DND-41 (cell line): ENCODE measurements around the gene PACRG.

ENCODE experiments used
- ATAC-seq: fragments of 200-7000 bp; cut with Tn5 transposase; 3 replicates; pipeline ENCODE4 v1.9.1; 2021; ENCODE audit warnings: low read depth; ENCODE audit not compliant: insufficient read depth
- DNase-seq: peaks from one replicate; pipeline ENCODE4 v3.0.0-alpha.2; 2020
- H2AFZ ChIP-seq: 2 replicates; pipeline ENCODE4 v1.6.0; 2012; ENCODE audit warnings: low read depth, low read length
- H3K27ac ChIP-seq: 2 replicates; pipeline ENCODE4 v1.5.1; 2012; ENCODE audit warnings: low read length, inconsistent platforms
- H3K27me3 ChIP-seq: fragments of 200-600 bp; sonication (generic); 2 replicates; pipeline ENCODE4 v1.6.0; 2012; ENCODE audit warnings: low read length, mild to moderate bottlenecking, inconsistent platforms; ENCODE audit not compliant: insufficient read depth, poor library complexity
- H3K36me3 ChIP-seq: 2 replicates; pipeline ENCODE4 v1.5.1; 2012; ENCODE audit warnings: low read length, inconsistent platforms; ENCODE audit not compliant: insufficient read depth
- H3K4me1 ChIP-seq: 2 replicates; pipeline ENCODE4 v1.5.1; 2012; ENCODE audit warnings: mild to moderate bottlenecking, low read length; ENCODE audit not compliant: insufficient read depth
- H3K4me2 ChIP-seq: 2 replicates; pipeline ENCODE4 v1.6.0; 2012; ENCODE audit warnings: mild to moderate bottlenecking, moderate library complexity, low read length, inconsistent platforms; ENCODE audit not compliant: insufficient read depth
- H3K4me3 ChIP-seq, 2 experiments: fragments of 200-600 bp in 1 of 2; shearing (Covaris generic) in 1 of 2; 2 replicates each; pipeline ENCODE4 v1.5.1; 2012 to 2016; ENCODE audit warnings: inconsistent platforms in 2 of 2, low read length in 2 of 2, mild to moderate bottlenecking in 2 of 2, low read depth in 1 of 2, moderate library complexity in 1 of 2
- H3K79me2 ChIP-seq: 2 replicates; pipeline ENCODE4 v1.6.0; 2012; ENCODE audit warnings: low read length, inconsistent platforms; ENCODE audit not compliant: insufficient read depth
- H3K9ac ChIP-seq: 2 replicates; pipeline ENCODE4 v1.6.0; 2012; ENCODE audit warnings: low read depth, mild to moderate bottlenecking, inconsistent platforms, low read length, moderate library complexity
- H3K9me3 ChIP-seq: 2 replicates; pipeline ENCODE4 v1.5.1; 2012; ENCODE audit warnings: low read length, moderate library complexity, mild to moderate bottlenecking, inconsistent platforms; ENCODE audit not compliant: insufficient read depth, severe bottlenecking
- H4K20me1 ChIP-seq: 2 replicates; pipeline ENCODE4 v1.6.0; 2012; ENCODE audit warnings: low read length; ENCODE audit not compliant: insufficient read depth
- EZH2 ChIP-seq: IDR thresholded peaks from 3 replicates; pipeline ENCODE4 v1.6.1; 2012; ENCODE audit warnings: borderline replicate concordance, low read depth, mild to moderate bottlenecking, moderate library complexity, low read length, inconsistent platforms; ENCODE audit not compliant: severe bottlenecking
- TF ChIP-seq, protein P1 (sequence below): IDR thresholded peaks from 2 replicates; pipeline ENCODE4 v1.5.1; 2012; ENCODE audit warnings: borderline replicate concordance, low read length, moderate library complexity, mild to moderate bottlenecking; ENCODE audit not compliant: poor library complexity, severe bottlenecking; ENCODE audit errors: extremely low read depth

Gene PACRG

DNA sequence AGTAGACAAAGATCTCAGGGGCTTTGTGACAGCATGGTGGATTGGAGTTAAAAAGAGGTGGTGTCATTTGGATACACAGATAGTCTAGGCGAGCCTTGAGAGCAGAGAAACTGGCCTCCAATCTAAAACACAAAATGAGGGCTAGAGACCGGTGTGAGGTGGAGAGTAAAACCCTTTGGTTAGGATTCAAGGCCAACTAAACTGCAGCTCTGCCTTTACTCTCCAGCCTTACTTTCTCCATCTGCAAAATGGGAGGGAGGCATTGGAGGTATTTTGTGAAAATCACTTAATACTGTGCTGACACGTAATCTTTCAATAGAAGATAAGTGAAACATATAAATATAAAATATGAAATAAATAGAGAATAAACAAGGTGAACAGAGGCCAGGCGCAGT, 597.6 kb downstream of the PACRG start:
- Histone ChIP-seq H4K20me1 (no peaks in the 10 kb centered on the region), H3K9ac (no peak overlapping the region), H3K4me3 (no peak overlapping the region), H3K27me3 (no peaks in the 10 kb centered on the region), H3K79me2 (no peaks in the 10 kb centered on the region), H3K4me2 (no peak overlapping the region), H3K9me3 (peaks cover 5% of the 10 kb centered on the region), H3K36me3 (no peaks in the 10 kb centered on the region), H3K4me1 (no peaks in the 10 kb centered on the region), H3K27ac (no peak overlapping the region), H2AFZ (no peak overlapping the region)
- TF ChIP-seq EZH2: no peak
- TF ChIP-seq, protein P1, sequence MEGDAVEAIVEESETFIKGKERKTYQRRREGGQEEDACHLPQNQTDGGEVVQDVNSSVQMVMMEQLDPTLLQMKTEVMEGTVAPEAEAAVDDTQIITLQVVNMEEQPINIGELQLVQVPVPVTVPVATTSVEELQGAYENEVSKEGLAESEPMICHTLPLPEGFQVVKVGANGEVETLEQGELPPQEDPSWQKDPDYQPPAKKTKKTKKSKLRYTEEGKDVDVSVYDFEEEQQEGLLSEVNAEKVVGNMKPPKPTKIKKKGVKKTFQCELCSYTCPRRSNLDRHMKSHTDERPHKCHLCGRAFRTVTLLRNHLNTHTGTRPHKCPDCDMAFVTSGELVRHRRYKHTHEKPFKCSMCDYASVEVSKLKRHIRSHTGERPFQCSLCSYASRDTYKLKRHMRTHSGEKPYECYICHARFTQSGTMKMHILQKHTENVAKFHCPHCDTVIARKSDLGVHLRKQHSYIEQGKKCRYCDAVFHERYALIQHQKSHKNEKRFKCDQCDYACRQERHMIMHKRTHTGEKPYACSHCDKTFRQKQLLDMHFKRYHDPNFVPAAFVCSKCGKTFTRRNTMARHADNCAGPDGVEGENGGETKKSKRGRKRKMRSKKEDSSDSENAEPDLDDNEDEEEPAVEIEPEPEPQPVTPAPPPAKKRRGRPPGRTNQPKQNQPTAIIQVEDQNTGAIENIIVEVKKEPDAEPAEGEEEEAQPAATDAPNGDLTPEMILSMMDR: no peak
- DNase-seq (no peak), ATAC-seq (no peak)

DNA sequence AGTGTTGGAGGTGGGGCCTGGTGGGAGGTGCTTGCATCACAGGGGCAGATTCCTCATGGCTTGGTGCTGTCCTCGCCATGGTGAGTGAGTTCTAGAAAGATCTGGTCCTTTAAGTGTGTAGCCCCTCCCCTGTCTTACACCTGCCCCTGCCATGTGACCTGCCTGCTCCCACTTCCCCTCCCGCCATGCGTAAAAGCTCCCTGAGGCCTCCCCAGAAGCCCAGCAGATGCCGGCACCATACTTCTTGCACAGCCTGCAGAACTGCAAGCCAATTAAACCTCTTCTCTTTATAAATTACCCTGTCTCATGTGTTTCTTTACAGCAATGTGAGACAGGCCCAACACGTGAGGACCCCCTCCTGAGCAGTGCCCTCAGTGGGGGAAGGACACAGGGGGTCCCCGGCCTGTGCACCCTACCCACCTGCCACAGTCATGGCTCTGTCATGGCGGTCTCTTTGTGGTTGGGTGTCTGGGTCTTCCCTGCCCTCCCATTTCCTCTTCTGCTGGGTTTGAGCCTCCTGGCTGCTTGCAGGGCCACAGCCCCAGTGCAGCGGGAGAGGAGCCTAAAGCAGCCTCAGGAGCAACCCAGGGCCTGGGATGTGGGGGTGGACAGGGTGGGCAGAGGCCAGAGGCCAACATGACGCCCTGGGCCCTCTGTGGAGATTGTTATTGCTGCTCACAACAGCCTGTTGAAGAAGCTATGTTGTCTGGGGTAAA, 599.5 kb downstream of the PACRG start:
- no peak overlapping the region for H3K4me3 ChIP-seq
- ATAC-seq (no peak), DNase-seq (no peak)
- H3K4me2 ChIP-seq: no peak overlapping the region
- no peaks in the 10 kb centered on the region for H4K20me1 ChIP-seq
- no peak overlapping the region for H3K9ac ChIP-seq
- no peaks in the 10 kb centered on the region for H3K27me3 ChIP-seq
- TF ChIP-seq EZH2: no peak
- TF ChIP-seq, protein P1: no peak
- no peak overlapping the region for H3K27ac ChIP-seq
- no peak overlapping the region for H2AFZ ChIP-seq
- H3K79me2 ChIP-seq: no peaks in the 10 kb centered on the region
- H3K4me1 ChIP-seq: no peaks in the 10 kb centered on the region
- peaks cover 5% of the 10 kb centered on the region for H3K9me3 ChIP-seq
- H3K36me3 ChIP-seq: no peaks in the 10 kb centered on the region

DNA sequence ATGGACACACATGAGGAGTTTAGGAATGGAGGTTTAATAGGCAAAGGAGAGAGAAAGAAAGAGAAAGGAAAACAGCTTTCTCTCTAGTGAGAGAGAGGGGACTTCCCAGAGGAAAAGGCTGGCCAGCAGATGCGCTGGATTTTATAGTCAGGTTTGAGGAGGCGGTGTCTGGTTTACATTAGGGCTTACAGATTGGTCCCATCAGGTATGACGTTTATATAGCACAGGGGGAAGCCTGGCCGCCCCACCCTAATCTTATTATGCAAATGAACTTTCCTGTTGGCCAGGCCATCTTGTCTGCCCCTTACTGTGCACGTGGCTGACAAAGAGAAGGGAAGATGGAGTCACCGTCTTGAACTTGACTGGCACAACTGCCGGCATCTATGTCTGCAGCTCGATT, 600.1 kb downstream of the PACRG start:
- TF ChIP-seq EZH2: no peak
- TF ChIP-seq, protein P1: no peak
- no peak overlapping the region for H2AFZ ChIP-seq
- no peak overlapping the region for H3K27ac ChIP-seq
- no peaks in the 10 kb centered on the region for H4K20me1 ChIP-seq
- no peaks in the 10 kb centered on the region for H3K4me1 ChIP-seq
- H3K79me2 ChIP-seq: no peaks in the 10 kb centered on the region
- H3K27me3 ChIP-seq: no peaks in the 10 kb centered on the region
- no peak overlapping the region for H3K4me2 ChIP-seq
- DNase-seq (no peak), ATAC-seq (no peak)
- no peaks in the 10 kb centered on the region for H3K36me3 ChIP-seq
- H3K9me3 ChIP-seq: peaks cover 5% of the 10 kb centered on the region
- H3K9ac ChIP-seq: no peak overlapping the region
- no peak overlapping the region for H3K4me3 ChIP-seq

DNA sequence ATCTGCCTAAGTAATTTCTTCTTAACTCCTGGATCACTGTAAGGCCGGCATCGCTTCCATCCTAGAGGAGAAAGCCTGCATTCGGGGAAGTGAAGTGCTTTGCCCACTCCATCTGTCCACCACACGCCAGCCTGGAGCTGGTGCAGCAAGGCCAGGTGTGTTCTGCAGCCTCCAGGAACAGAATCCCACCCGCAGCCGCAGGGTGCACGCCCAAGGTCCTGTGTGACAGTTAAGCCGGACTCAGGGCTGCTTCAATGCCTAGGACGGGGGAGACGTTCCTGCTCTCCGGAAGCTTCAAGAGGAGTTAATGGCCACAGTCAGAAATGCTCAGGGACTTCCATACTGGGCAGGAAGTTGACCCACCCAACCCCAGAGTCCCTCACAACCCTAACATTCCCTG, 600.6 kb downstream of the PACRG start:
- DNase-seq: no peak
- Histone ChIP-seq H2AFZ (no peak overlapping the region), H3K79me2 (no peaks in the 10 kb centered on the region), H3K4me3 (no peak overlapping the region), H3K4me2 (no peak overlapping the region), H4K20me1 (no peaks in the 10 kb centered on the region), H3K36me3 (no peaks in the 10 kb centered on the region), H3K4me1 (no peaks in the 10 kb centered on the region), H3K9me3 (peaks cover 3% of the 10 kb centered on the region), H3K27ac (no peak overlapping the region), H3K9ac (no peak overlapping the region), H3K27me3 (no peaks in the 10 kb centered on the region)
- no peak for ATAC-seq
- no peak for TF ChIP-seq EZH2
- TF ChIP-seq, protein P1: no peak
